GM18861 (cell line): ENCODE measurements around the gene RYR3.

Source experiments
- ATAC-seq: cut with Tn5 transposase; IDR thresholded peaks from one replicate; pipeline ENCODE4 v1.9.1; 2021; ENCODE audit not compliant: unreplicated experiment

Gene RYR3

DNA sequence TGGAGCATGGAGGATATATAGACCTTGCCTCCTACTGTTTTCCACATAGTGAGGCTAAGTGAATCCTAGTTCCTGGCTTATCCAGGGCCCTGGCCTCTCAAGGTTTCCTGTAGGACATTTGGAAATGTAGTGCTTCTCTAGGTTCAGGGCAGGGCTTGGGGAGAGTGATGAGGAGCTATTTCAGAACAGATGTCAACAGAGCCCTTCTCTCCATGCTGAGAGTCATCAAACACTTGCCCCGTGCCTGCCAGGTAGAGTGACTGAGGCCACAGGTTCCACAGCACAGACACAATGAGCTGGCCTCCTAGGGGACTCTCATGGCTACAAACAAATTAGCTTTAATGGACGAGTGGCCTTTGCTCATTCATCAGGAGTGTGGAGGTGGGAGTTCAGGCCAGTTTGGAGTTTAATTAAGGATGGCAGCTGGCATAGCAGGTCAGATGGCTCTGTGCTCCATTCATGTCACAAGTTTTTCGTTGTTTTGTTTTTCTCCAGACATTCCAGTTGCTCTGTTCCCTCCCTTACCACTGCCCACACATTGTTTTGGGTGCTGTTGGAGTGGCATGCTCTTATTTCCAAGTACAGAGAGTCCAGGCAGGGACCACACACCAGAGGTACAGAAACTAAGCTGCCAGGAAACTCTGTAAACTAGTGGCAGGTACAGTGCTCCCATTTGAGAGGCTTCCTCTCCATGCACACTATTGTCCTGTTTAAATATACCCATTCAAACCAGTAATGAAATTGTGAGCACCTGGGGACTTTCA, 189.8 kb downstream of the RYR3 start:
- no peak for ATAC-seq

DNA sequence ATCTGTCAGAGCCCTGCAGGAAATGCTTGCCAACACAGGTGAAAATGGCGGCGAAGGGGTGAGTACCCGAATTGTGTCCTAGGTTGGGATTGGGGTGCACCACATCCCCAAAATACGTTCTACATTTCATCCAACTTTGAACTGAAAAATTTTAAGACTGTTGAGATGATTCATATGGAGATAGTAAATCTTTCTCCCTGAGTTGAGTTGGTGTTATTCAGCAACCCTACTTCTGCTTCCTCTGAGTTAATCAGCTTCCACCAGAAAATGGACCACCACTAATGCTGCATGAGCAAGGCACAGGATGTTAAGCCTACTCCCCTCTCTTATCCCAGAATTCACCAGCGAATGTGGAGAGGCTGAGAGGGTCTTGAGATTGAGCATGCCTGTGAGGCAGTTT, 192.9 kb downstream of the RYR3 start:
- no peak for ATAC-seq

DNA sequence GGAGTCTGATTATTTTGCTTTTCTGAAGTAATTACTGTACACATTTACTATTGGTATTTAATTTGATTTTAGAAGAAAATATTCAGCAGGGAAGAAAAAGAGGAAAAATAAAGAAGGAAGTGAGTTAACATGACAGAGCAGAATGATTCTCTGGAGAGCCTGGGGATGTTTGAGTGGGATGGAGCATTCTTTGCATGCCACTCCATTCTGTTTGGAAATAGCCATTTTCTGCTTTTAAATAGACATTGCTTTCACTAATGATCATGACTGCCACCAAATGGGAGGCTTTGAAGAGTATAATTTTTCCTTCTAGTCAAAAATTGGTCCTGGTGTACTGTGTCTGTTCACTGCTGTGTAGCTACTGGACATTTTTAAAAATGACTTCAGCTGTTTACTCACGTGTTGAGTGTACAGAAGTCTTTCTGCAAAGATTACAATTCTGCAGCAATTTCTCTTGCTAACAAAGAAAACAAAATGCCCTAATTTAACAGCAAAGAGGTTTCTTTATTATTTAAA, 196.1 kb downstream of the RYR3 start:
- no peak for ATAC-seq

DNA sequence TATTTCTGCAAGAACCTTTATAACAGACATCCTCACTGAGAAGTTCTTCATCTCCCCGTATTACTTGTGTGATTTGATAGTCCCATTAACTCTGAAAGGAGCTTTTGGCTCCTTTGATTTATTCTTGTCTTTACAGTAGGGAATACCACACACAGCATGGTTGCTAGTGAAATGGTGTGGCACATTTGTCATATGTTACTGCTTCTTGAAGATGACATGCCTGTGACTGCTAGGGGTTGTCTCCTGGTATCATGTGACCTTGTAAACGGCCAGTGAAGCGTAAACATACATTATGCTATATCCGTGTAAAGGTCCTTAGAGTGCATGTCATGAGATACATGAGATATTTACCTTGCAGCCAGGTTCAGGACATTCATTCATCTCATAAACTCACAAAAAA, 197.9 kb downstream of the RYR3 start:
- ATAC-seq = no peak

DNA sequence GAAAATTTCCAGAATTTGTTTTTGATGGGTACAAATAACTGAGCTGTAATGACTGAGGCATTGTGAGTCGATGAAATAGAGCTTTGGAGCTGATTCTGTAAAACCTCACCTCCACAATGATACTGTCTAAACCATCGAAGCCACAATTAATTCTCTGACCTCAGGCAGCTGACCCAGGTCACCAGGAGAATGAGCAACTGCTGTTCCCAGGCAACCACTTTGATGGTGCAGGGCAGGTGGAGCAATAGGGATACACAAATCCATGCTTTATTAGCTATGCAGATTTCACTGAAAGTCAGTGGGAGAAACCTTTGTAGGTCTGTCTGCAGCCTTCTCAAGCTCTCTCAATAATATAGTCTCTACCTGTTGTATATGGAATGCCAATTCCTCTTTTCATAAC, 204.4 kb downstream of the RYR3 start:
- no peak for ATAC-seq

DNA sequence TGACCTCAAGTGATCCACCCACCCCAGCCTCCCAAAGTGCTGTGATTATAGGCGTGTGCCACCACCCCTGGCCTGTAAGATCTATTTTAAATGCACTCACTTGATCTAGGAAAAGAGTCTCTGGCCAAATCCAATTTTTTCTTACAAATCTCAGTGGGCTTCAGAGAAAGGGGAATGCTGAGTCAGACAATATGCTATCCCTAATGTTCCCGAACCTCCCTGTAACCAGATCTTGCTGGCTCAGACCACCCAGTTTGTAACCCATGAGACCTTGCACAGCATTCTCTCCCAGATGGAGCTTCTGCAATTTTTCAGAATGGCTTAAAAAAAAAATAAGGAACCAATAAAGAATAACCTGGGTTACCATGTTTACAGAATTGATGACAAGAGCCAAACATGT, 205.8 kb downstream of the RYR3 start:
- no peak for ATAC-seq

DNA sequence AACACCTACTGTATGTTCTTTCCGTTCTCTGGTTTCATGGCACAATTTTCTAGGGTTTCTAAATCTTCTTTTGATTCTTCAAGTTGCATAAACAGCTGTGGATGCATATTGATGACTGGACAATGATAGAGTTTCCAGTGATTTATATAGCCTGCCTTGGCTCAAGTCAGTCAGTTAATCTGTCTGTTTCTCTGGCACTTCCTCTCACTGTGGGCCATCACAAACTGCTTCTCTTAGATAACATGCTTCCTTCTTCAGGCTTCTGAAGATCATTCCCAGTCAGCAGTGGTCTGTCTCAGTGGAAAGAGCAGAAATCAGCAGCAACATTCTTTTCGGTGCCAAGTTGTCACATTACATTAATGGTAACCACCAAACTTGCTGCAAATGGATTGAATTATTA, 207.2 kb downstream of the RYR3 start:
- no peak for ATAC-seq

DNA sequence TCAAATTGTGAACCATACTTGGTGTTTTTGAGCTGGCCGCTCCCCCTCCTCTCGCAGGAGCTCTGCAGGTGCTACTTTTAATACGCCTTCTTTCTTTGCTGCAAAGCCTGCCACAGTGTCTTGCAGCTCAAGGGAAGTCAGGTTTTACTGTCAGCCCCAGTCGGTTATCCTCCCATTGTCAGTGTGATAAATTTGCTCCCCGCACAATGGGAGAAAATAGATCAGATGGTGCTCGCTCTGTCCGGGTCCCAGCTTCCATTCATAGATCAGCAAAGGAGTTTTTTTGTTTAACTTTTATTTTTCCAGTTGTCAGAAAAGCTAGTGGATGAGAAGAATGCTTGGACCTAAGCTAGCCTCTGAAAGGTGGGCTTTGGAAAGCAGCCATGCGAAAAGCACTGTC, 207.7 kb downstream of the RYR3 start:
- ATAC-seq = no peak

DNA sequence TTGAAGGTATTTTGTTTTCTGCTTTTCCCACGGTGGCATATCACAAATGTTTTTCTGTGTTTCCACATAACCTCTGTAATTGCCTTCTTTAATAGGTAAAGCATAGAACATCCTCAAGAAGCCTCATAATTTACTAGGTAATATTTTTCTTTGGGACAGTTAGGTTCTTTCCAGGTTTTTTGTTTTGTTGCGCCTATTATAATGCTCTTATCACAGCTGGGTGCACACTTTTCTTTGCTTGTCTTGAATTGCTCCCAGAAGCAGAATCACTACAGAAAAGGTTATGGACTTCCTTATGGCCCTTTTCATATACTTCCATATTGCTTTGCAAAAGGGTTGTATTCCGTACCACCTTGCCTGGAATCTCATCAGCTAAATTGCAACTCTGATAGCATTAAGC, 213.5 kb downstream of the RYR3 start:
- ATAC-seq = no peak

DNA sequence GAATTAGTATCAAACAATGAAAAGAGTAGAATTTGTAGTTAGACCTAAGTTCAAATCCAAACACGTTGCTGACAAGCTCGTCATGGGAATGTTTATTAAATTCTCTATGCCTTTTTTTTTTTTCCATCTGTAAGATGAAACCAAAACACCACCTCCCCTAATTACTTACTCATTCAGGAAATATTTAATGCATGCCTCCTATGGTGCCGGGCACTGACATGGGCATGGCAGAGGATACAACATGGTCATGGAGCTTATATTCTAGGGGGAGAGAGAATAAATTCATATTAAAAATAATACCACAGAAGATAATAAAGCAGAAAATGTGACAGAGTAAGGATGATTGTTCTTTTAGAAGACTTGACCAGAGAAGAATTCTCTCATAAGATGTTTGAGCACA, 215.8 kb downstream of the RYR3 start:
- no peak for ATAC-seq

DNA sequence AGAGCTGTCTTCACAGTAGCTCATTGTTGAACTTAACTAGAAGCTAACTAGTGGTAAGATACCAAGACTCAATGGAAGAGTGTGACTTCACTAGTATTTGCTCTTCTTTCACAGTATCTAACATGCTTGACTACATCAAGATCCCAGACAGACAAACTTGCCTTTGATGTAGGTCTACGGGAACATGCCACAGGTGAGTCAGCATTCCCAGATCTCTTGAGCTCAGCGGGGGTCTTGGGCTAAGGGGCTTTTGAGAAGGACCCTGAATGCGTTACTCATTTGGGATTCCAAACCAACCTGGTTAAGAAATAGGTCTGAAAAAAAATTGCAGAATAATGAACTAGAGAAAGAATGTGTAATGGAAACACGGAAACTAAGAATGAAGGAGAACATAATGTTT, 222.4 kb downstream of the RYR3 start:
- no peak for ATAC-seq

DNA sequence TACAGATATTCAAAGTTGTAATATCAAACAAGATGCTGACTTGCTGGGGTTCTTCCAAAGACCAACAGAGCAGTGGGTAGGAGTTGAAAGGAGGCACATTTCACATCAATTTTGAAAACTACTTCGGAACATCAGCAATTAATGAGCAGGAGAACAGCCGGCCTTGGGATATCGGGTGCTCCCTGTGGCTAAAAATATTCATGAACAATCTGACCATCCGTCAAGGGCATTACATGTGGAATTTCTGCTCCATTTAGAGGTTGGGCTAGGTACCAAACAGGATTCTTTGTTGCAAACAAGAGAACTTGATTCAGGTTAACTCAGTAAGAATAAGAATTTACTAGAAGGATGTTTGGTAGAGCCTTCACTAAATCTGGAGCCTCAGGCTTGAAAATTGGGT, 223.9 kb downstream of the RYR3 start:
- no peak for ATAC-seq

DNA sequence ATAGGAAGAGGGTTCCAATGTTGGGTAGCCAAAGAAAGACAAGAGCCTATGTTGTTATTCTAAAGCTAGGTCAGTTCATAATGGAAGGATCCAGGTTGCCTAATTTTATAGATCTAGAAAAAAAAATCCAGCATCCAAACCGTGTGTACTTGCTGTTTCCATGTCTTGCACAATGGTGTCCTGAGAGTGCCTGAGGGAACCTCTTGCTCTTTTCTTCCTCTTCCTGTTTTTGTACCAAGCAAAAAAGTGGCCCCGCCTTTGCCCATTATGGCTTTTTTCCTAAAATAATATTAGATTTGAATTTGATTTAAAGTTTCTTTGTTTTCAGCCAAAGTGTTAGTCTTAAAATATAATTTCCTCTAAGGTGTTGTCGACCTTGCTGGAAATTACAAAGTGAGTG, 224.4 kb downstream of the RYR3 start:
- no peak for ATAC-seq

DNA sequence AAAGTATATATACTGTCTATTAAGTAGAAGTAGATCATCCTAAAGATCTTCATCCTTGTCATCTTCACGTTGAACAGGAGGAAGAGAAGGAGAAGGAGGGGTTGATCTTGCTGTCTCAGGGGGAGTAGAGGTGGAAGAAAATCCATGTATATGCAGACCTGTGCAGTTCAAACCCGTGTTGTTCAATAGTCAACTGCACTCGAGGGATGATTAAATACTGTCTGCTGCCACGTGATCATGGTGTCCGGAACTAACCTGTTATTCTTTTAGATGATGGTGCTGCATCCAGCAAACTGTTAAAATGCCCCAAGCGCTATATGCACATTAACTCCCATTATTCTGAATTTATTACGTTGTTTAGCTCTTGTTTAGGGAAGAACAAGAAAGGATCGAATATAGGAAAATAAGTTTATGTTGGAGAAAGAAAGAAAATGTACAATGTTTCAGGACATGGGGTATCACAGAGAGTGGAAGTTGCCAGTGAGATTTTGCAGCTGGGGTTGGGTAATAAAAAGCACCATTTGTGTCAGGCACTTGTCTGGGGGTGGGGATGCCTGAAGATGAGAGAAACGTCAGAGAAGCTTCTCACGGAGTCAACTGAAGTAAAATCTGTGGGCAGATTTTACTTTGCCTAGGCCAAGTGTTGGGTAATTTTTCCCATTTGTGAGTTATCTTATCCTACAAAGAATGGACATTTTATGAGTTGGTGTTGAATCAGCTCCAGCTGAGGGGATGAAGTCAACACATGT, 229.2 kb downstream of the RYR3 start:
- ATAC-seq = no peak

DNA sequence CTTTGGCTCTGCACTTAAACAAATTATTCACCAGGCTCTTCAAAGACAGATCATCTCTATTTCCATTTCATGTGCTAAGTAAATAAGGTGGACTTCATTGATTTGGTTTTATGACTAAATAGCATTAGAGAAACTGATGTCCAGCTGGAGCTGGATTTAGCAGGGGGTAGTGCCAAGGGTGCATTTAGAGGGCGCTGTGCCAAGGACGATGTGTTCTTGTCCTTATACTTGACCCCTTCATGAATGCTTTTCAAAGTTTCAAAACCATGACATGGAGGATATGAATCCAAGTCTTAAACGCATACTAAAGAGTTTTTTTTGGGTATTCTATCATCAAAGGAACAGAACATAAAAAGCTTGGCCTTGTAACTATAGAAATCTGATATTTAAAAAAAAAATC, 233.2 kb downstream of the RYR3 start:
- ATAC-seq = no peak

DNA sequence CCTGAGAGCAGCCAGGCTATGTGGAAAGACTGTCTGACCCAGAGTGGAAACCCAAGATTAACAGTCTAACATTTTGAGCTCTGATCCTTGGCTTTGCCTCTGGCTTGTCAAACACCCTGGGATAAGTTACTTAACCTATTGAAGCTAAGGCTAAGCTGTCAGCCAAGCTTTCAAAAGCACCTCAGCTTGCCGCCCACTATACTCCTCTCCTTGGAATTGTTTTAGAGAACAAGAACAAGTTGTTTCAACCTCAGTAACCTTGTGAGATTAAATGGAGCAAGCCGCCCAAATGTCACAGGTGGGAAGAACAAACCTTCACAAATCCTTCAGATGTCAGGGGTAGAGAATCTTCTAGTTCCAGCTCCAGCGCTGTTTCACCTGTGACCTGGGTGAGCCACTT, 235.1 kb downstream of the RYR3 start:
- no peak for ATAC-seq

DNA sequence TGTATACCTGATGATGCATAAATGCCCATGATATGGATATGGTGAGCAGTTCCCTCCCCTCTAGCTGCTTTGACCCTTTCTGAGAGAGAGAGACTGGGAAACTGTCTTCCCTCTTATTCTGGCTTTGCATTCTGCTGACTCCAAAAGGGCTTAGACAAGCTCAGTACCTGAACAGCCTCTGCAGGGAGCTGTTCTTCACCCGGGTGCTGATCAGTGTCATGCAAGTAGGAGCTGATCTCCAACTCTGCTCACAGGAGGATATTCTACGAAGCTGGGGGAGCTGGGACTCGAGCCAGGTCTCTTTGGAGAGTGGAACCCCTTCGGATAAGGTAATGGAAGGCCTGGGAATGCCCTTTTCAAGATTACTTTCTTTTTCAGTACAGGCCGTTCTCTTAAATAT, 237.1 kb downstream of the RYR3 start:
- no peak for ATAC-seq

DNA sequence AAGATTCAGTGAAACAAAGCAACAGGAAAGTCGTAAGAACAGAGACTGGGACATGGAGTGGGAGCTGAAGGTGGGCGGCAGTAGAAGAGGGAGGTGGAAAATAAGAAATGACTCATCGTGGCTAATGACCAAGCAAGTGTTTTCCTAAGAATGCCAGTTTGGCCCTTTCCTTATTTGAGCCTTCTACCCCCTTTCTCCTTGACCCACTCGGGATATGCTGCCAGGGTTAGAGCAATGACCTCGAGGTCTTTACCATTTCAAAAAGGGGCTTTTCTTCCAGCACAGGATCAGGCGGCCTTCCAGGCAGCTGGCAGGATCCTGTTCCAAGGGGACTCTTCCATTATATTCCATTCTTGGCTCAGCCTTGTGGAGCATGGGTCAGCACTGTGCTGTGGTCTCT, 241.1 kb downstream of the RYR3 start:
- no peak for ATAC-seq

DNA sequence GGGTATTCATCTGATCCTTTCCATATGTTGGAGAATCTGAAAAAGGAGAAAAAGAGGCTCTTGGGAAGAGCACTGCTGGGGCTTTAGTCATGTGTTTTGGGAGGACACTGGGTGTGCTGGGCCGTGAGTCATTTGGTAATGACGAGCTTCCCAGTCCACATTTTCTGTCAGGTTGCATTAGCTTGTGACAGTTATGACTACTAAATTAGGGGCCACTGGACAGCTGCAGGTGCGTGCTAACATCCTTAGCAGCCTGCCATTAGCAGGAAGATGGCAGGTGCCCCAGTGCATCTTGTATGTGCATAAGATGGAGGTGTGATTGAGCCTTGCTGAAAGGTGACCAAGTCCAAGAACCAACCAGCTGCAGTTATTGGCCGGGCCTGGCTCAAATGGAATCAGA, 242.4 kb downstream of the RYR3 start:
- ATAC-seq = no peak

DNA sequence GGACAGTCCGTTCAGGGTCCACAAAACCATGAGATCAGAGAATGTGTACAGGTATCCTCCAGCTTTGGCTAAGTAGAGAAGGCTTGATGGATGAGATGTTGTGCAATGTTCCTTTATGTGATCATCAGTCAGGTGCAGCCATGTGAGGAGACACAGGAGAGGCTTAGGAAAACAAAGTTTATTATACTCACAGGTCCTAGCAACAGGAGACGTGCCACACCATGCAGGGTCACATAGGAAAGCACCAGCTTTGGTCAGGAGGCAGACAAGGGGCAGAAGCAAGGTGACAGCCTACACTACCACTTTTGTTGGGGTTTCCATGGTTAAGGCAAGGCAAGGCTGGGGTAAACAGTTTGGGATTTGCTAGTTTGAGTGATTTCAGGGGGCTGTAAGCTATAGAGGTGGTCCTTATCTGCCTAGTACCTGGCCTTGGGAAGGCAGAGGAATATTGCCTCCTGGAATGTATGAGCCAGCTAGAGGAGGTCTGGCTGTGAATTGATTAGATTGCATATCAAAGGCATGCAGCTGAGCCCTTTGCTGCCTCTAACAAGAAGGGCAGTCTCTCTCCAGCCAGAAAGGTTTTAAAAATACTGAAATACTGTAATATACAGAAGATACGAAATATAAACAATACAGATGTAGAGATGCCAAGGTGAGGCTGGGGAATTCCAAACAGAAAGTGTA, 248.6 kb downstream of the RYR3 start:
- no peak for ATAC-seq

DNA sequence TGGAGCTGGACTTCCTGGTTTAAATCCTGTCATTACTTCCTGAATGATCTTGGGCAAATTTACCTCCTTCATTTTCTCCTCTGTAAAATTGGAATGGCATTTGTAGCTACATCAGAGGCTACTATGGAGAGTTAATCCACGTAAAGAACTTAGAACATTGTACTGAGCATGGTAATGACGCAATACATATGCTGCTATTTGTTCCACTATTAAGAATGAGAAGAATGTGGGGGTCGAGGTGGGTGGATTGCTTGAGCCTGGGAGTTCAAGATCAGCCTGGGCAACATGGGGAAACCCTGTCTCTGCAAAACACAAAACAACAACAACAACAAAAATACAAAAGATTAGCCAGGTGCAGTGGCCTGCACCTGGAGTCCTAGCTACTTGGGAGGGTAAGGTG, 250.6 kb downstream of the RYR3 start:
- ATAC-seq = no peak

DNA sequence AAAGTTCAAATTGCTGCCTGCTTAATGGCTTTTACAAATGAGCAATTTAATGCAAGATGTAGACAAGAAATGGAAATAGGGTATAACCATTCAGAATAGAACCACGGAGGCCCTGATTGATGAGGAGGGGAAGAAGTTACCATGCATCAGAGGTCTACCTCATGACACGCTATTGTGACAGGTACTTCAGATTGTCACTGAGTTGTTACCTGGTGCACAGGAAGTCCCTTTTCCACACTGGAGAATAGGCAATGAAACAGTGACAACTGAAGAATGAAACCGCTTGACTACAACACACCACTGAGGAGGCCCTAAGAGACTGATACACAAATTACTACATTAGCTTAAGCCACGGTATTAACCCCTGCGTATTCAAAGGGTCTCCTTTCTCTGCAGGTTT, 251.2 kb downstream of the RYR3 start:
- ATAC-seq = no peak
